Measurements from ENCODE around the gene TRIM71. TPM values are rescaled to one million over a fixed set of nuclear protein-coding genes. Genes with fewer than 3 reads are reported as not detected.

Gene TRIM71
- total RNA-seq, 4 donors from 2014 or later = not detected

DNA sequence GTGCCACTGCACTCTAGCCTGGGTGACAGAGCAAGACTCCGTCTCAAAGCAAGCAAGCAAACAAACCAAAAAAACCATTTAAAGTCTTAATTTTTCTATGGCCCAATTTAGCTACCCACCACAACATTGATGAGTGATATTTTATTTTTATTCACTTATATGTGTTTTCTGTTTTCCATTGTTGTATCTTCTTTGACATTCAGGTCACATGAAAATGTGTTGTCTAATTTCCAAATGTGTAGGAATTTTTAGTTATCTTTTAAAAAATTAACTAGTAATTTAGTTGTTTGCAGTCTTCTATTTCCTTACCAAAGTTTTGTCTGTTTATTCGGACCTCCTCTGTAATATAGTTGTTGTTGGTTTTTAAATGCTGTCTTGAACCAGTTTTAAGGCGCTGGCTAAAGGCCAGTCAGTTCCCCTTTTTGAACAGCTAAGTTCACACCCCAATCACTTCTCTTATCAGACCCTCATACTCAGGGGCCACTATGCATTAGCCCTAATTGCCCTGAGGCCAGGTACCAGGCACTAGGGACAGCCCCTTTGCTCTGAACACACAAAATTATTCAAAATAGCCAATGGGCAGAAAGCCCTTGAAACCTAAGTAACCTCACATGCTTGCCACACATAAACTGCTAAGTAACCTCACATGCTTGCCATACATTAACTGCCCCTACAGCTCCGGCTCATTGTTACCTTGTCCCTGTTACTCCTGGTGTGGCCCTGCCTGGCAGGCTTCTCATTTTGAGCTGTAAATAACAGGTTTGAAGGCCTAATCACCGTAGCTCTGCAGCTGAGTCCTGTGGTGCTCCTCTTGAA, 129.4 kb downstream of the TRIM71 start:
- Histone ChIP-seq H3K27ac (no peak overlapping the region), H3K27me3 (no peaks in the 10 kb centered on the region), H3K4me3 (no peak overlapping the region), H3K9me3 (no peaks in the 10 kb centered on the region), H3K36me3 (no peaks in the 10 kb centered on the region), H3K4me1 (no peaks in the 10 kb centered on the region)
- no peak for DNase-seq
- TF ChIP-seq CTCF (IDR thresholded peaks at IDR 0.05) (no peak), POLR2A (IDR thresholded peaks at IDR 0.05) (no peak)

Other genes with a start within 250 kb of the TRIM71 start
- 10 to 100 TPM; 15.3 to 26.4 (median 19.4) TPM for gene DYNC1LI1, start 247.1 kb upstream of the TRIM71 start, total RNA-seq
- 10 to 100 TPM; 22.8 to 46.3 (median 31.5) TPM for gene CNOT10, start 132.8 kb upstream of the TRIM71 start, total RNA-seq
- not detected for gene CCR4, start 133.6 kb downstream of the TRIM71 start, total RNA-seq

Data from Peyer's patch (tissue), 4 donors.